Right lobe of liver (tissue), 4 donors: ENCODE data around the gene PMEPA1.

Source experiments
- POLR2A ChIP-seq: fragments of 450-650 bp; IDR thresholded peaks from one replicate; pipeline ENCODE4 v1.6.1; 2017; ENCODE audit warnings: antibody characterized with exemption, mild to moderate bottlenecking
- TF ChIP-seq, protein P1 (sequence below), 4 donors: fragments of 200-600 bp in 3 of 4; fragments of 450-650 bp in 1 of 4; IDR thresholded peaks; one replicate each; pipeline versions ENCODE4 v1.5.1 to v1.8.0; 2016 to 2022; ENCODE audit warnings: antibody characterized with exemption in 4 of 4, mild to moderate bottlenecking in 2 of 4
- donor health status: DM: no; HTN: no; CAD: no.
- donor health status: DM: no; HTN: no; CAD: no.
- donor health status: DM: no; HTN: yes; CAD: no.

DNA sequence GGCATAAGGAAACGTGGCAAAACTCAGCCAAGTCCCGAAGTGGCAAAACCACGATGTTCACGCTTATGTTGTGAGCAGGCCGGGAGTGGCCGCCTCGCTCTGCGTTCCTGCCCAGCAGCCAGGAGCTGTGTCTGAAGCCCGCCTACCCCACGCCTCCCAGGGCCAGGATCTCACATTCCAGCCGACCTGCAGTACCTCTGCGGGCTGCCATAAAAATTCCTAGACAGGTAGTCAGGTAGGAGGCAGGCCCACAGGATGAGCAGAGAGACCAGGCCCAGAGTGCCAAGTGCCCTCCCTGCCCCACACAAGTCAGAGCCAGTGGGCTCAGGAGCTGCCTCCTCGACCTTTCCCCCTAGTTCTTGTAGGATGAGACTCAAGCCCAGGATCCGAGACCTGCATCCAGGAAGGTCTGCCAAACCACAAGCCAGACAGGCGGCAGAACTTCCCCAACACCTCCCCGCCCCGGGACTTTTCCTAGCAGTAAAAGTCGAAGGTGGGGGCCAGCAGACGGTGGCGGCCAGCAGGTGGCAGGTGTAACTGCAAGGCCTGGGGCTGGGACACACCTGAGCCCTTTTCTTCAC lies 16.7 kb downstream of the PMEPA1 start:
- TF ChIP-seq, protein P1, sequence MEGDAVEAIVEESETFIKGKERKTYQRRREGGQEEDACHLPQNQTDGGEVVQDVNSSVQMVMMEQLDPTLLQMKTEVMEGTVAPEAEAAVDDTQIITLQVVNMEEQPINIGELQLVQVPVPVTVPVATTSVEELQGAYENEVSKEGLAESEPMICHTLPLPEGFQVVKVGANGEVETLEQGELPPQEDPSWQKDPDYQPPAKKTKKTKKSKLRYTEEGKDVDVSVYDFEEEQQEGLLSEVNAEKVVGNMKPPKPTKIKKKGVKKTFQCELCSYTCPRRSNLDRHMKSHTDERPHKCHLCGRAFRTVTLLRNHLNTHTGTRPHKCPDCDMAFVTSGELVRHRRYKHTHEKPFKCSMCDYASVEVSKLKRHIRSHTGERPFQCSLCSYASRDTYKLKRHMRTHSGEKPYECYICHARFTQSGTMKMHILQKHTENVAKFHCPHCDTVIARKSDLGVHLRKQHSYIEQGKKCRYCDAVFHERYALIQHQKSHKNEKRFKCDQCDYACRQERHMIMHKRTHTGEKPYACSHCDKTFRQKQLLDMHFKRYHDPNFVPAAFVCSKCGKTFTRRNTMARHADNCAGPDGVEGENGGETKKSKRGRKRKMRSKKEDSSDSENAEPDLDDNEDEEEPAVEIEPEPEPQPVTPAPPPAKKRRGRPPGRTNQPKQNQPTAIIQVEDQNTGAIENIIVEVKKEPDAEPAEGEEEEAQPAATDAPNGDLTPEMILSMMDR (IDR thresholded peaks at IDR 0.05), result peak in 3 of 4 donors; percentile 17 to 23 (median 19)
- TF ChIP-seq POLR2A, result no peak
